ENCODE results near the gene MTHFD2.

- TF ChIP-seq POLR2A (IDR thresholded peaks at IDR 0.05): no peak
- peak in 3 of 6 experiments; percentile 22 to 33 (median 23) for TF ChIP-seq CTCF (IDR thresholded peaks at IDR 0.05)
Observed at GRCh38 chr2:74267068-74267467, 68.7 kb downstream of the MTHFD2 start.
